ENCODE results near the gene RPL7L1.

DNA sequence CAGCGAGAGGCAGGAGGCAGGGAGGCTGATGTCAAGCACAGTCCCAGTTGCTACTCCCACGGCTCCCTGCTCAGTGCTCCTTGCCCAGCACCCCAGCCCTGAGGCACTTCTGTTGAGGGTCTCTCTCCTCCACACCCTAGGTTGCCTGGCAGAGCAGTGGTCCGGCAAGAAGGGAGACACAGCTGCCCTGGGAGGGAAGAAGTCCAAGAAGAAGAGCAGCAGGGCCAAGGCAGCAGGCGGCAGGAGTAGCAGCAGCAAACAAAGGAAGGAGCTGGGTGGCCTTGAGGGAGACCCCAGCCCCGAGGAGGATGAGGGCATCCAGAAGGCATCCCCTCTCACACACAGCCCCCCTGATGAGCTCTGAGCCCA, 59.0 kb downstream of the RPL7L1 start:
- TF ChIP-seq CREM (IDR thresholded peaks at IDR 0.05), result no peak
- TF ChIP-seq CREM (CRISPR knock-in tag; IDR thresholded peaks at IDR 0.05), result no peak
- TF ChIP-seq, protein P1, sequence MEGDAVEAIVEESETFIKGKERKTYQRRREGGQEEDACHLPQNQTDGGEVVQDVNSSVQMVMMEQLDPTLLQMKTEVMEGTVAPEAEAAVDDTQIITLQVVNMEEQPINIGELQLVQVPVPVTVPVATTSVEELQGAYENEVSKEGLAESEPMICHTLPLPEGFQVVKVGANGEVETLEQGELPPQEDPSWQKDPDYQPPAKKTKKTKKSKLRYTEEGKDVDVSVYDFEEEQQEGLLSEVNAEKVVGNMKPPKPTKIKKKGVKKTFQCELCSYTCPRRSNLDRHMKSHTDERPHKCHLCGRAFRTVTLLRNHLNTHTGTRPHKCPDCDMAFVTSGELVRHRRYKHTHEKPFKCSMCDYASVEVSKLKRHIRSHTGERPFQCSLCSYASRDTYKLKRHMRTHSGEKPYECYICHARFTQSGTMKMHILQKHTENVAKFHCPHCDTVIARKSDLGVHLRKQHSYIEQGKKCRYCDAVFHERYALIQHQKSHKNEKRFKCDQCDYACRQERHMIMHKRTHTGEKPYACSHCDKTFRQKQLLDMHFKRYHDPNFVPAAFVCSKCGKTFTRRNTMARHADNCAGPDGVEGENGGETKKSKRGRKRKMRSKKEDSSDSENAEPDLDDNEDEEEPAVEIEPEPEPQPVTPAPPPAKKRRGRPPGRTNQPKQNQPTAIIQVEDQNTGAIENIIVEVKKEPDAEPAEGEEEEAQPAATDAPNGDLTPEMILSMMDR (CRISPR knock-in tag; IDR thresholded peaks at IDR 0.05), result no peak
- no peak for TF ChIP-seq POLR2A (IDR thresholded peaks at IDR 0.05; ENCODE audit: insufficient read depth in 1 of 2, low read depth in 2 of 2, low read length in 2 of 2)
- no peak for TF ChIP-seq HCFC1 (IDR thresholded peaks at IDR 0.05; ENCODE audit: low read depth, low read length)
- no peak for TF ChIP-seq RBM39 (IDR thresholded peaks at IDR 0.05; ENCODE audit: low read depth, low read length, poor library complexity, severe bottlenecking)
- no peak for TF ChIP-seq MYNN (CRISPR knock-in tag; IDR thresholded peaks at IDR 0.05; ENCODE audit: low read depth)
- TF ChIP-seq KLF6 (CRISPR knock-in tag; IDR thresholded peaks at IDR 0.05), result no peak
- TF ChIP-seq ZNF44 (CRISPR knock-in tag; IDR thresholded peaks at IDR 0.05), result no peak
- no peak for TF ChIP-seq CHD4 (IDR thresholded peaks at IDR 0.05; ENCODE audit: borderline replicate concordance, low read length)
- TF ChIP-seq, protein P2, sequence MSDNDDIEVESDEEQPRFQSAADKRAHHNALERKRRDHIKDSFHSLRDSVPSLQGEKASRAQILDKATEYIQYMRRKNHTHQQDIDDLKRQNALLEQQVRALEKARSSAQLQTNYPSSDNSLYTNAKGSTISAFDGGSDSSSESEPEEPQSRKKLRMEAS (IDR thresholded peaks at IDR 0.05), result no peak
- TF ChIP-seq KDM3A (CRISPR knock-in tag; IDR thresholded peaks at IDR 0.05; ENCODE audit: low read depth), result no peak
- no peak for TF ChIP-seq MYC (CRISPR knock-in tag; IDR thresholded peaks at IDR 0.05; ENCODE audit: borderline replicate concordance)
- TF ChIP-seq FOSL1 (CRISPR knock-in tag; IDR thresholded peaks at IDR 0.05; ENCODE audit: borderline replicate concordance), result no peak
- TF ChIP-seq EP300 (IDR thresholded peaks at IDR 0.05; ENCODE audit: low read depth in 2 of 2, low read length in 2 of 2), result no peak
- TF ChIP-seq EP300 (CRISPR knock-in tag; IDR thresholded peaks at IDR 0.05; ENCODE audit: borderline replicate concordance), result no peak
